SK-N-SH (cell line): Measurements from ENCODE around the gene MACIR. TPM values are rescaled to one million over a fixed set of nuclear protein-coding genes. Genes with fewer than 3 reads are reported as not detected.

Experiments used
- CTCF ChIA-PET: fragments of 300-600, 350-600 bp; formaldehyde crosslinking; extraction: SDS; loops from one replicate; lab custom pipeline; 2021; lab: Yijun Ruan, JAX
- POLR2A ChIA-PET: fragments of 350-600 bp; sonication (Branson Sonifier 250); formaldehyde crosslinking; extraction: SDS; loops from one replicate; lab custom pipeline; 2020; ENCODE audit warnings: antibody characterized with exemption, inconsistent platforms; lab: Yijun Ruan, JAX
- DNase-seq: peaks from one replicate; pipeline ENCODE4 v3.0.0; 2012
- H2AFZ ChIP-seq: fragments of 200-600 bp; sonication (generic); 2 replicates; pipeline ENCODE4 v1.8.1; 2016; ENCODE audit warnings: antibody characterized with exemption, mild to moderate bottlenecking, low read depth
- H3F3A ChIP-seq: fragments of 200-600 bp; sonication (generic); replicated peaks from 2 replicates; pipeline ENCODE3; 2016; ENCODE audit warnings: antibody characterized with exemption, mild to moderate bottlenecking; ENCODE audit not compliant: insufficient read depth
- H3K27ac ChIP-seq, 2 experiments: fragments of 200-500 bp in 1 of 2; fragments of 200-600 bp in 1 of 2; sonication (Bioruptor generic) in 1 of 2; sonication (generic), shearing (Covaris generic) in 1 of 2; 2 replicates each; pipeline versions ENCODE4 v1.5.1 to v1.6.1; 2014 to 2016; ENCODE audit warnings: low read depth in 2 of 2, inconsistent platforms in 1 of 2, low read length in 1 of 2, mild to moderate bottlenecking in 1 of 2, mixed read lengths in 1 of 2
- H3K27me3 ChIP-seq: fragments of 200-600 bp; sonication (generic), shearing (Covaris generic); 2 replicates; pipeline ENCODE4 v1.6.1; 2016; ENCODE audit warnings: mixed run types; ENCODE audit not compliant: insufficient read depth
- H3K36me3 ChIP-seq, 2 experiments: fragments of 200-500 bp in 1 of 2; fragments of 200-600 bp in 1 of 2; sonication (Bioruptor generic) in 1 of 2; sonication (generic) in 1 of 2; replicated peaks in 1 of 2; 2 replicates each; pipeline versions ENCODE3 to v1.5.1; 2014 to 2016; ENCODE audit warnings: low read length in 1 of 2, mild to moderate bottlenecking in 1 of 2; ENCODE audit not compliant: insufficient read depth in 2 of 2, control insufficient read depth in 1 of 2
- H3K4me1 ChIP-seq, 2 experiments: fragments of 200-500 bp in 1 of 2; fragments of 200-600 bp in 1 of 2; sonication (Bioruptor generic) in 1 of 2; sonication (generic), shearing (Covaris generic) in 1 of 2; 2 replicates each; pipeline versions ENCODE4 v1.5.1 to v1.6.1; 2014 to 2016; ENCODE audit warnings: low read depth in 1 of 2, low read length in 1 of 2, mixed run types in 1 of 2; ENCODE audit not compliant: insufficient read depth in 2 of 2, control insufficient read depth in 1 of 2
- H3K4me2 ChIP-seq: fragments of 200-600 bp; sonication (generic), shearing (Covaris generic); 2 replicates; pipeline ENCODE4 v1.6.1; 2017; ENCODE audit warnings: mixed run types
- H3K4me3 ChIP-seq, 2 experiments: fragments of 200-500 bp in 1 of 2; fragments of 200-600 bp in 1 of 2; sonication (Bioruptor generic) in 1 of 2; sonication (generic), shearing (Covaris generic) in 1 of 2; 2 replicates each; pipeline versions ENCODE4 v1.5.1 to v1.8.1; 2014 to 2016; ENCODE audit warnings: low read depth in 2 of 2, inconsistent platforms in 1 of 2, low read length in 1 of 2, mild to moderate bottlenecking in 1 of 2, mixed read lengths in 1 of 2, moderate library complexity in 1 of 2
- H3K79me2 ChIP-seq: fragments of 200-600 bp; sonication (generic); 2 replicates; pipeline ENCODE4 v1.8.1; 2017; ENCODE audit warnings: mild to moderate bottlenecking; ENCODE audit not compliant: insufficient read depth
- H3K9ac ChIP-seq: fragments of 200-600 bp; sonication (generic); 2 replicates; pipeline ENCODE4 v1.6.1; 2017; ENCODE audit warnings: mixed run types
- H3K9me2 ChIP-seq: fragments of 200-600 bp; sonication (generic); 2 replicates; pipeline ENCODE4 v1.6.1; 2017; ENCODE audit warnings: mixed run types
- H3K9me3 ChIP-seq: fragments of 200-600 bp; sonication (generic); 2 replicates; pipeline ENCODE4 v1.6.1; 2017; ENCODE audit warnings: mixed run types, mild to moderate bottlenecking, moderate library complexity
- H4K20me1 ChIP-seq: fragments of 200-600 bp; sonication (generic); 2 replicates; pipeline ENCODE4 v1.6.1; 2017; ENCODE audit warnings: mild to moderate bottlenecking, mixed run types; ENCODE audit not compliant: insufficient read depth
- CHD2 ChIP-seq: fragments of 150-350 bp; IDR thresholded peaks from 2 replicates; pipeline ENCODE4 v1.6.1; 2018; ENCODE audit warnings: low read length; ENCODE audit not compliant: partially characterized antibody
- EZH2phosphoT487 ChIP-seq: fragments of 200-600 bp; sonication (generic); IDR thresholded peaks from 2 replicates; pipeline ENCODE4 v1.6.1; 2017; ENCODE audit warnings: low read depth, mixed run types, mild to moderate bottlenecking, antibody characterized with exemption, moderate library complexity, borderline replicate concordance
- FOSL2 ChIP-seq: IDR thresholded peaks from 2 replicates; pipeline ENCODE4 v1.4.0; 2012; ENCODE audit warnings: low read depth, mild to moderate bottlenecking, moderate library complexity, borderline replicate concordance
- GATA2 ChIP-seq: sonication (generic); formaldehyde crosslinking; IDR thresholded peaks from 2 replicates; pipeline ENCODE4 v1.5.0; 2020; ENCODE audit warnings: mild to moderate bottlenecking, missing genetic modification reagents
- JUND ChIP-seq: IDR thresholded peaks from 2 replicates; pipeline ENCODE4 v1.4.0; 2012
- MXI1 ChIP-seq: IDR thresholded peaks from 2 replicates; pipeline ENCODE4 v1.6.1; 2012; ENCODE audit warnings: mild to moderate bottlenecking, low read depth, low read length, improper control_type of control experiment
- NRF1 ChIP-seq: IDR thresholded peaks from 2 replicates; pipeline ENCODE4 v1.6.1; 2012; ENCODE audit warnings: low read depth, mild to moderate bottlenecking, low read length
- POLR2AphosphoS5 ChIP-seq: IDR thresholded peaks from 2 replicates; pipeline ENCODE4 v1.6.1; 2012; ENCODE audit warnings: low read depth, low read length
- RAD21 ChIP-seq: IDR thresholded peaks from 2 replicates; pipeline ENCODE4 v1.6.1; 2012; ENCODE audit warnings: mild to moderate bottlenecking, low read length
- RFX5 ChIP-seq: IDR thresholded peaks from 2 replicates; pipeline ENCODE4 v1.6.1; 2012; ENCODE audit warnings: mild to moderate bottlenecking, improper control_type of control experiment, low read length
- RXRA ChIP-seq: IDR thresholded peaks from 2 replicates; pipeline ENCODE4 v1.4.0; 2012; ENCODE audit warnings: low read depth, mild to moderate bottlenecking, borderline replicate concordance
- SMC3 ChIP-seq: IDR thresholded peaks from 2 replicates; pipeline ENCODE4 v1.6.1; 2012; ENCODE audit warnings: low read depth, low read length, improper control_type of control experiment
- TAF1 ChIP-seq: IDR thresholded peaks from 2 replicates; pipeline ENCODE4 v1.6.1; 2012; ENCODE audit warnings: low read depth, mild to moderate bottlenecking, low read length, moderate library complexity, borderline replicate concordance
- TEAD4 ChIP-seq: IDR thresholded peaks from 2 replicates; pipeline ENCODE4 v1.4.0; 2012; ENCODE audit warnings: mild to moderate bottlenecking, borderline replicate concordance; ENCODE audit not compliant: insufficient read depth
- YY1 ChIP-seq: IDR thresholded peaks from 2 replicates; pipeline ENCODE4 v1.4.0; 2012; ENCODE audit warnings: low read depth, mild to moderate bottlenecking
- WGBS: methylation state at CpG from one replicate; pipeline ENCODE4 v1.1.6; 2017; ENCODE audit warnings: low lambda C conversion rate; 5-methylcytosine and 5-hydroxymethylcytosine counted together
- polyA plus RNA-seq, 3 experiments: library from polyadenylated mRNA; depleted of rRNA; stranded (reverse); fragments of >200 nt; gene quantifications; 2 replicates each; pipeline ENCODE4 v1.2.3, GENCODE V29; 2012
- TF ChIP-seq, protein P1 (sequence below): IDR thresholded peaks from 2 replicates; pipeline ENCODE4 v1.4.0; 2012; ENCODE audit warnings: low read depth, borderline replicate concordance
- TF ChIP-seq, protein P2 (sequence below): IDR thresholded peaks from 2 replicates; pipeline ENCODE4 v1.6.1; 2012; ENCODE audit warnings: mild to moderate bottlenecking, low read depth, low read length, moderate library complexity
- TF ChIP-seq, protein P3 (sequence below): fragments of 150-350 bp; IDR thresholded peaks from 2 replicates; pipeline ENCODE4 v1.6.1; 2017; ENCODE audit warnings: antibody characterized with exemption, low read length, low read depth, borderline replicate concordance
- TF ChIP-seq, protein P4 (sequence below): IDR thresholded peaks from 2 replicates; pipeline ENCODE4 v1.4.0; 2012; ENCODE audit warnings: low read depth, borderline replicate concordance

Gene MACIR
- polyA plus RNA-seq, 1 of the 3 experiments (the other 2 are of a cell fraction), result 24.7 TPM

DNA sequence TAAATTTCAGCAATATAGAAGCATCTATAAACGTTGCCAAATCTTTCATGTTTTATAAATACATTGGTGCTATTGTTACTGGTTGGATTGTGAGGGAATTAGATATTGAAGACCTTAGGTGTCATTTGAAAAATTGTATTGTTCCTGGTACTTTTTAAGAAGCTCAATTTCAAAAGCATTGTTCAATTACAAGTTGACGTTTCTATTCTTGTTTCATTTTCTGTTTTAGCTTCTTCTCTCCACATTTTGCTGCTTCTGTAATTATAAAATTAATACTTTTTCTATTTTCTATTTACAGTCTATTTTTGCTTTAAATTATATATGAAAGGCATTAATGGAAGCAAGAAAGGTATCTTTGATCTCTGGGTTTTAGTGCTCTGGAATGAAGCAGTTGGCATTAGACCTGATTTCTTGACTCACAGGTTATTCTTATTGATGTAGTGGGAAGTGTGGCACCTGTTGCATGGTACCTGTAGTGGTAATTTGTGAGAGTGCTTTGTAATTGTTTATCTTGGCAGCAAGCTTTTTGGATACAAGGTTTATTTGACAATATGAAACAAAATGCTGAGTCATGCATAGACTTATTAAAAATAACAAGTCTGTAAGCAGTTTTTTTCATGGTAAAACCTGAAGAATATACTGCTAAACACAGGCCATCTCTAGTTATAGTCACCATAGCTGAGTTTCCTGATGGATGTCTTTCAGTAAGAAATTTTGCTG, 13.2 kb downstream of the MACIR start:
- Histone ChIP-seq H3K4me3 (no peak overlapping the region), H2AFZ (no peak overlapping the region), H3K4me2 (peak overlapping the region; percentile 39; the same call in 1 of the 2 replicates), H3F3A (peaks cover 23% of the 10 kb centered on the region), H3K27me3 (no peaks in the 10 kb centered on the region), H4K20me1 (peaks cover 86% of the 10 kb centered on the region), H3K36me3 (peaks cover 35 to 72% of the 10 kb centered on the region in 2 experiments), H3K9me3 (no peaks in the 10 kb centered on the region), H3K9me2 (no peaks in the 10 kb centered on the region), H3K27ac (peak overlapping the region; percentile 10 to 25; a peak in 2 of 4 replicates), H3K9ac (no peak overlapping the region), H3K79me2 (peaks cover 100% of the 10 kb centered on the region), H3K4me1 (peaks cover 0 to 11% of the 10 kb centered on the region in 2 experiments; a peak in 2 of 4 replicates)
- CTCF ChIA-PET, result interaction anchor here (0.9 to 1.3 kb wide), 3 partner anchors 8 to 53 kb away, joined by 3 to 4 read pairs (median 3); partner anchors contain the start of gene MACIR
- no peak for DNase-seq
- WGBS, result 88% methylated on average over 2 of the region's 2 CpGs
- TF ChIP-seq RFX5 (no peak), CHD2 (no peak), RXRA (no peak), EZH2phosphoT487 (no peak)
- TF ChIP-seq, protein P1, sequence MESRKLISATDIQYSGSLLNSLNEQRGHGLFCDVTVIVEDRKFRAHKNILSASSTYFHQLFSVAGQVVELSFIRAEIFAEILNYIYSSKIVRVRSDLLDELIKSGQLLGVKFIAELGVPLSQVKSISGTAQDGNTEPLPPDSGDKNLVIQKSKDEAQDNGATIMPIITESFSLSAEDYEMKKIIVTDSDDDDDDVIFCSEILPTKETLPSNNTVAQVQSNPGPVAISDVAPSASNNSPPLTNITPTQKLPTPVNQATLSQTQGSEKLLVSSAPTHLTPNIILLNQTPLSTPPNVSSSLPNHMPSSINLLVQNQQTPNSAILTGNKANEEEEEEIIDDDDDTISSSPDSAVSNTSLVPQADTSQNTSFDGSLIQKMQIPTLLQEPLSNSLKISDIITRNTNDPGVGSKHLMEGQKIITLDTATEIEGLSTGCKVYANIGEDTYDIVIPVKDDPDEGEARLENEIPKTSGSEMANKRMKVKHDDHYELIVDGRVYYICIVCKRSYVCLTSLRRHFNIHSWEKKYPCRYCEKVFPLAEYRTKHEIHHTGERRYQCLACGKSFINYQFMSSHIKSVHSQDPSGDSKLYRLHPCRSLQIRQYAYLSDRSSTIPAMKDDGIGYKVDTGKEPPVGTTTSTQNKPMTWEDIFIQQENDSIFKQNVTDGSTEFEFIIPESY, result no peak
- POLR2A ChIA-PET, result interaction anchor here (1.9 kb wide), 1 partner anchor 12 kb away, joined by 8 read pairs; the partner anchor contains the start of gene MACIR

DNA sequence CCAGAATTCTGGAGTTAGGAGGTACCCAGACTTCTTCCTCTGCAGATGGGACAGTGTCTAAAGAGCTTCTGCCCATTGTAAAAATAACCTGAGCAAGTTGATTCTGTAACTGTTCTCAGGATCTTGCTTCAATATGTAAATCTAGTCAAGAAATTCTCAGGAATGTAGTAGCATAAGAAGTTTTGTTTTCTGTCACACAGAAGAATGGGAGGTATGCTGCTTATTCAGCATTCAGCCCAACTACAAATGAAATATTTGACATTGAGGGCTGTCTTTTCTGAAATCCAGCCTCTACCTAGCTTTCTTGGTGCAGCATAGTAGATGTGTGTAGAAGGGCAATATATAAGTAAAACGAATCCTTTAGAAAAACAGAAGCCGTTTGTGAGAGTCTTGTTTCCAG, 13.8 kb downstream of the MACIR start:
- Histone ChIP-seq H3K27ac (peak overlapping the region in 1 of 2 experiments; percentile 10; a peak in 1 of 4 replicates), H3K9ac (no peak overlapping the region), H3K4me2 (peak overlapping the region; percentile 39; the same call in 1 of the 2 replicates), H3K4me1 (peaks cover 0 to 11% of the 10 kb centered on the region in 2 experiments; a peak in 2 of 4 replicates), H3K9me2 (no peaks in the 10 kb centered on the region)
- DNase-seq, result no peak
- POLR2A ChIA-PET, result no interaction called here
- TF ChIP-seq GATA2 (CRISPR knock-in tag) (no peak), POLR2AphosphoS5 (no peak), RXRA (no peak), TAF1 (no peak), RFX5 (no peak), TEAD4 (no peak), NRF1 (no peak), JUND (no peak), MXI1 (no peak), RAD21 (no peak), FOSL2 (no peak), YY1 (no peak), SMC3 (no peak)
- TF ChIP-seq, protein P2, sequence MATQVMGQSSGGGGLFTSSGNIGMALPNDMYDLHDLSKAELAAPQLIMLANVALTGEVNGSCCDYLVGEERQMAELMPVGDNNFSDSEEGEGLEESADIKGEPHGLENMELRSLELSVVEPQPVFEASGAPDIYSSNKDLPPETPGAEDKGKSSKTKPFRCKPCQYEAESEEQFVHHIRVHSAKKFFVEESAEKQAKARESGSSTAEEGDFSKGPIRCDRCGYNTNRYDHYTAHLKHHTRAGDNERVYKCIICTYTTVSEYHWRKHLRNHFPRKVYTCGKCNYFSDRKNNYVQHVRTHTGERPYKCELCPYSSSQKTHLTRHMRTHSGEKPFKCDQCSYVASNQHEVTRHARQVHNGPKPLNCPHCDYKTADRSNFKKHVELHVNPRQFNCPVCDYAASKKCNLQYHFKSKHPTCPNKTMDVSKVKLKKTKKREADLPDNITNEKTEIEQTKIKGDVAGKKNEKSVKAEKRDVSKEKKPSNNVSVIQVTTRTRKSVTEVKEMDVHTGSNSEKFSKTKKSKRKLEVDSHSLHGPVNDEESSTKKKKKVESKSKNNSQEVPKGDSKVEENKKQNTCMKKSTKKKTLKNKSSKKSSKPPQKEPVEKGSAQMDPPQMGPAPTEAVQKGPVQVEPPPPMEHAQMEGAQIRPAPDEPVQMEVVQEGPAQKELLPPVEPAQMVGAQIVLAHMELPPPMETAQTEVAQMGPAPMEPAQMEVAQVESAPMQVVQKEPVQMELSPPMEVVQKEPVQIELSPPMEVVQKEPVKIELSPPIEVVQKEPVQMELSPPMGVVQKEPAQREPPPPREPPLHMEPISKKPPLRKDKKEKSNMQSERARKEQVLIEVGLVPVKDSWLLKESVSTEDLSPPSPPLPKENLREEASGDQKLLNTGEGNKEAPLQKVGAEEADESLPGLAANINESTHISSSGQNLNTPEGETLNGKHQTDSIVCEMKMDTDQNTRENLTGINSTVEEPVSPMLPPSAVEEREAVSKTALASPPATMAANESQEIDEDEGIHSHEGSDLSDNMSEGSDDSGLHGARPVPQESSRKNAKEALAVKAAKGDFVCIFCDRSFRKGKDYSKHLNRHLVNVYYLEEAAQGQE, result no peak
- TF ChIP-seq, protein P3, sequence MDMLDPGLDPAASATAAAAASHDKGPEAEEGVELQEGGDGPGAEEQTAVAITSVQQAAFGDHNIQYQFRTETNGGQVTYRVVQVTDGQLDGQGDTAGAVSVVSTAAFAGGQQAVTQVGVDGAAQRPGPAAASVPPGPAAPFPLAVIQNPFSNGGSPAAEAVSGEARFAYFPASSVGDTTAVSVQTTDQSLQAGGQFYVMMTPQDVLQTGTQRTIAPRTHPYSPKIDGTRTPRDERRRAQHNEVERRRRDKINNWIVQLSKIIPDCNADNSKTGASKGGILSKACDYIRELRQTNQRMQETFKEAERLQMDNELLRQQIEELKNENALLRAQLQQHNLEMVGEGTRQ, result no peak
- TF ChIP-seq, protein P4, sequence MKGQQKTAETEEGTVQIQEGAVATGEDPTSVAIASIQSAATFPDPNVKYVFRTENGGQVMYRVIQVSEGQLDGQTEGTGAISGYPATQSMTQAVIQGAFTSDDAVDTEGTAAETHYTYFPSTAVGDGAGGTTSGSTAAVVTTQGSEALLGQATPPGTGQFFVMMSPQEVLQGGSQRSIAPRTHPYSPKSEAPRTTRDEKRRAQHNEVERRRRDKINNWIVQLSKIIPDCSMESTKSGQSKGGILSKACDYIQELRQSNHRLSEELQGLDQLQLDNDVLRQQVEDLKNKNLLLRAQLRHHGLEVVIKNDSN, result no peak
- TF ChIP-seq, all 33 proteins: peak for 0
- no peak overlapping the region for H3K4me3 ChIP-seq
- peaks cover 18% of the 10 kb centered on the region for H3F3A ChIP-seq
- H3K9me3 ChIP-seq, result no peaks in the 10 kb centered on the region
- peaks cover 80% of the 10 kb centered on the region for H4K20me1 ChIP-seq
- H3K27me3 ChIP-seq, result no peaks in the 10 kb centered on the region
- WGBS, result 100% methylated on average over 2 of the region's 2 CpGs
- H3K36me3 ChIP-seq, result peaks cover 35 to 71% of the 10 kb centered on the region in 2 experiments
- H3K79me2 ChIP-seq, result peaks cover 100% of the 10 kb centered on the region
- H2AFZ ChIP-seq, result no peak overlapping the region
- CTCF ChIA-PET, result interaction anchor here (0.9 to 1.3 kb wide), 3 partner anchors 9 to 52 kb away, joined by 3 to 4 read pairs (median 3); partner anchors contain the start of gene MACIR
